ENCODE data around the gene RPL22.

- TF ChIP-seq CTCF (IDR thresholded peaks at IDR 0.05; ENCODE audit: low read depth, low read length, poor library complexity, severe bottlenecking) (no peak), EZH2phosphoT487 (IDR thresholded peaks at IDR 0.05; ENCODE audit: borderline replicate concordance, low read length) (no peak)
Observed at GRCh38 chr1:6170742-6171201, 28.6 kb downstream of the RPL22 start.

All from DOHH2 (cell line).